Measurements from ENCODE around the gene RAB27B. TPM values are rescaled to one million over a fixed set of nuclear protein-coding genes. Genes with fewer than 3 reads are reported as not detected.

Gene RAB27B
- total RNA-seq, 1 experiment from 2014 or later = 7.6 TPM

GRCh38 chr18:54910161-54910919 lies 82.1 kb downstream of the RAB27B start:
- DNase-seq (ENCODE audit: low spot score) = no peak

GRCh38 chr18:54911551-54911950 lies 83.3 kb downstream of the RAB27B start:
- no peak for DNase-seq (ENCODE audit: low spot score)

GRCh38 chr18:54914816-54915215 lies 86.5 kb downstream of the RAB27B start:
- no peak for DNase-seq (ENCODE audit: low spot score)

GRCh38 chr18:54916507-54916906 lies 88.2 kb downstream of the RAB27B start:
- no peak for DNase-seq (ENCODE audit: low spot score)

- DNase-seq (ENCODE audit: low spot score) = no peak
Measured at GRCh38 chr18:54918060-54918459, 89.8 kb downstream of the RAB27B start.

- DNase-seq (ENCODE audit: low spot score) = no peak
Measured at GRCh38 chr18:54919412-54919811, 91.1 kb downstream of the RAB27B start.

- DNase-seq (ENCODE audit: low spot score) = no peak
Measured at GRCh38 chr18:54923339-54923956, 95.2 kb downstream of the RAB27B start.

GRCh38 chr18:54924948-54925347 lies 96.7 kb downstream of the RAB27B start:
- no peak for DNase-seq (ENCODE audit: low spot score)

GRCh38 chr18:54926593-54927325 lies 98.5 kb downstream of the RAB27B start:
- no peak for DNase-seq (ENCODE audit: low spot score)

- no peak for DNase-seq (ENCODE audit: low spot score)
Measured at GRCh38 chr18:54928236-54928635, 100.0 kb downstream of the RAB27B start.

GRCh38 chr18:54931152-54931551 lies 102.9 kb downstream of the RAB27B start:
- DNase-seq (ENCODE audit: low spot score) = no peak

GRCh38 chr18:54932472-54932871 lies 104.2 kb downstream of the RAB27B start:
- DNase-seq (ENCODE audit: low spot score) = no peak

- no peak for DNase-seq (ENCODE audit: low spot score)
Measured at GRCh38 chr18:54938506-54938905, 110.2 kb downstream of the RAB27B start.

GRCh38 chr18:54939361-54939917 lies 111.2 kb downstream of the RAB27B start:
- no peak for DNase-seq (ENCODE audit: low spot score)

- DNase-seq (ENCODE audit: low spot score) = no peak
Measured at GRCh38 chr18:54942144-54942543, 113.9 kb downstream of the RAB27B start.

- no peak for DNase-seq (ENCODE audit: low spot score)
Measured at GRCh38 chr18:54942569-54942968, 114.3 kb downstream of the RAB27B start.

Other genes with a start within 250 kb of the RAB27B start
- gene DYNAP, start 237.2 kb upstream of the RAB27B start, total RNA-seq (2014; rRNA removed; shearing (Covaris generic)) = not detected in 2 replicates
- gene CCDC68, start 131.0 kb downstream of the RAB27B start, total RNA-seq (2014; rRNA removed; shearing (Covaris generic)) = 0.07 TPM in 1 of 2 replicates, not detected in the other

Data from A172 (cell line).